ENCODE data around the gene GPBAR1.

- TF ChIP-seq EZH2 (IDR thresholded peaks at IDR 0.05) (no peak), POLR2AphosphoS5 (IDR thresholded peaks at IDR 0.05; ENCODE audit: borderline replicate concordance, low read depth, low read length) (no peak)
Observed at GRCh38 chr2:218245214-218245613, 15.6 kb upstream of the GPBAR1 start.

Measured in SK-N-MC (cell line).